HEK293T (cell line): Measurements from ENCODE around the gene ACBD3.

Source experiments
- CTCF ChIA-PET: fragments of 350-600 bp; formaldehyde crosslinking; extraction: SDS; loops from one replicate; lab custom pipeline; 2021; ENCODE audit warnings: antibody characterized with exemption, inconsistent platforms; lab: Yijun Ruan, JAX
- POLR2A ChIA-PET: fragments of 350-600 bp; formaldehyde crosslinking; extraction: SDS; loops from one replicate; lab custom pipeline; 2020; ENCODE audit warnings: antibody characterized with exemption, inconsistent platforms; lab: Yijun Ruan, JAX
- DNase-seq: peaks from one replicate; pipeline ENCODE4 v3.0.0; 2012; ENCODE audit warnings: mixed read lengths; ENCODE audit errors: extremely low spot score
- ARNT ChIP-seq: fragments of 450-650 bp; IDR thresholded peaks from 2 replicates; pipeline ENCODE4 v1.6.1; 2017; ENCODE audit warnings: mild to moderate bottlenecking
- BHLHE40 ChIP-seq: fragments of 450-650 bp; IDR thresholded peaks from 2 replicates; pipeline ENCODE4 v1.6.1; 2016; ENCODE audit warnings: mild to moderate bottlenecking, moderate library complexity, borderline replicate concordance
- CTBP1 ChIP-seq: fragments of 450-650 bp; IDR thresholded peaks from 2 replicates; pipeline ENCODE4 v1.6.1; 2016; ENCODE audit warnings: borderline replicate concordance
- ELF4 ChIP-seq: fragments of 450-650 bp; IDR thresholded peaks from 2 replicates; pipeline ENCODE4 v1.6.1; 2017; ENCODE audit warnings: antibody characterized with exemption
- FOXA1 ChIP-seq: fragments of 450-650 bp; IDR thresholded peaks from 2 replicates; pipeline ENCODE4 v1.6.1; 2016; ENCODE audit warnings: mild to moderate bottlenecking
- FOXK2 ChIP-seq: fragments of 450-650 bp; IDR thresholded peaks from 2 replicates; pipeline ENCODE4 v1.6.1; 2016; ENCODE audit warnings: mild to moderate bottlenecking
- FOXM1 ChIP-seq: fragments of 450-650 bp; IDR thresholded peaks from 2 replicates; pipeline ENCODE4 v1.6.1; 2017; ENCODE audit warnings: mild to moderate bottlenecking, borderline replicate concordance
- HDGF ChIP-seq: fragments of 450-650 bp; IDR thresholded peaks from 2 replicates; pipeline ENCODE4 v1.6.1; 2017; ENCODE audit warnings: antibody characterized with exemption, borderline replicate concordance
- L3MBTL2 ChIP-seq: fragments of 450-650 bp; conservative IDR thresholded peaks from 2 replicates; pipeline ENCODE4 v1.6.1; 2016; ENCODE audit warnings: mild to moderate bottlenecking
- LEF1 ChIP-seq: fragments of 450-650 bp; IDR thresholded peaks from 2 replicates; pipeline ENCODE4 v1.6.1; 2017; ENCODE audit warnings: mild to moderate bottlenecking, borderline replicate concordance
- NFRKB ChIP-seq: fragments of 450-650 bp; IDR thresholded peaks from 2 replicates; pipeline ENCODE4 v1.6.1; 2016; ENCODE audit warnings: mild to moderate bottlenecking, moderate library complexity
- SP1 ChIP-seq: fragments of 450-650 bp; IDR thresholded peaks from 2 replicates; pipeline ENCODE4 v1.6.1; 2017
- SUZ12 ChIP-seq: fragments of 450-650 bp; IDR thresholded peaks from 2 replicates; pipeline ENCODE4 v1.6.1; 2016; ENCODE audit warnings: mild to moderate bottlenecking
- TARDBP ChIP-seq: fragments of 450-650 bp; IDR thresholded peaks from 2 replicates; pipeline ENCODE4 v1.6.1; 2016
- ZNF384 ChIP-seq: fragments of 450-650 bp; IDR thresholded peaks from 2 replicates; pipeline ENCODE4 v1.6.1; 2016
- TF ChIP-seq, protein P1 (sequence below): fragments of 450-650 bp; IDR thresholded peaks from 2 replicates; pipeline ENCODE4 v1.6.1; 2016

The ACBD3 gene

DNA sequence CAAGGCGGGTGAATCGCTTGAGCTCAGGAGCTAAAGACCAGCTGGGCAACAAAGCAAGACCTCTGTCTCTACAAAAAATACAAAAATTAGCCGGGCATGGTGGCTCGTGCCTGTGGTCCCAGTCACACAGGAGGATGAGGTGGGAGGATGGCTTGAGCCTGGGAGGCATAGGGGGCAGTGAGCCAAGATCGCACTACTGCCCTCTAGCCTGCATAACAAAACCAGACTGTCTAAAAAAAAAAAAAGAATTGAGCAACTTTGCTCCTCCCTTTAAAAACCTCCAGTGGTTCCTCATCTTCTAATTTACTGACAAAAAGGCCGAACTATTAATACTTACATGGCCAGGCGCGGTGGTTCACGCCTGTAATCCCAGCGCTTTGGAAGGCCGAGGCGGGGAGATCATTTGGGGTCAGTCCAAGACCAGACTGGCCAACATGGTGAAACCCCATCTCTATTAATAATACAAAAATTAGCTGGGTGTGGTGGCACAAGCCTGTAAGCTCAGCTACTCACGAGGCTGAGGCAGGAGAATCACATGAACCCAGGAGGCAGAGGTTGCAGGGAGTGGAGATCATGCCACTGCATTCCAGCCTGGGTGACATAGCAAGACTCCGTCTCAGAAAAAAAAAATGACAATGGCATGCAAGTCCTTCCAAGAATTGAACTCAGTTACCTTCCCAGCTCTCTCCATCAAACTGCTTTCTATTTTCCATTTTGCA is 4.4 kb downstream of the ACBD3 start:
- peak; percentile 98 for TF ChIP-seq ZNF384
- TF ChIP-seq L3MBTL2: no peak
- ChIA-PET POLR2A (interaction anchor here (0.8 kb wide), 1 partner anchor 99 kb away, joined by 3 read pairs; no protein-coding TSS in a partner anchor), CTCF (interaction anchor here (0.6 to 1.4 kb wide), 9 partner anchors 9 to 151 kb away, joined by 3 to 8 read pairs (median 4); no protein-coding TSS in a partner anchor)
- peak; percentile 39 for DNase-seq

DNA sequence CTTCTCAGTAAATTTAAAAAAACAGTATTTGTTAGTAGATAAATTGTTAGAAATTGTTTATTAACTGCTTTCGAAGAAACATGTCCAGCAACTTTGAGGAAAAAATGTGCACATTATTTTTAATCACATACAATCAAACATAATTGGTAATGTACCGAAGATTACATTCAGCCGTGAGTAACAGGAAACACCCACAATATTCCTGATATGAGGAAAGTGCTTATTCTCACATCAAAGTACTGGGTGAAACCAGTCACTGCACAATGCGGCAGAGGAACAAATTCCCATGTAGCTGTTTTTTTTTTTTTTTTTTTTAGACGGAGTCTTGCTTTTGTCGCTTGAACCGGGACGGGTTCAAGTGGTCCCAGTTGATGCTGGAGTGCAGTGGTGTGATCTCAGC is 9.7 kb downstream of the ACBD3 start:
- DNase-seq: no peak
- CTCF ChIA-PET: interaction anchor here (0.7 kb wide), 1 partner anchor 229 kb away, joined by 3 read pairs; no protein-coding TSS in a partner anchor
- POLR2A ChIA-PET: no interaction called here
- TF ChIP-seq FOXK2 (no peak), TARDBP (no peak), ZNF384 (peak; percentile 20; the same call in 1 of the 2 replicates), FOXM1 (no peak), ARNT (no peak), NFRKB (no peak), SP1 (no peak), FOXA1 (no peak)

- CTCF ChIA-PET: no interaction called here
- no peak for DNase-seq
- TF ChIP-seq ELF4: no peak
- TF ChIP-seq SP1: no peak
- TF ChIP-seq SUZ12: no peak
- no peak for TF ChIP-seq TARDBP
- TF ChIP-seq HDGF: no peak
- TF ChIP-seq FOXM1: no peak
- no peak for TF ChIP-seq LEF1
- no peak for TF ChIP-seq ARNT
- TF ChIP-seq L3MBTL2: no peak
- TF ChIP-seq, protein P1, sequence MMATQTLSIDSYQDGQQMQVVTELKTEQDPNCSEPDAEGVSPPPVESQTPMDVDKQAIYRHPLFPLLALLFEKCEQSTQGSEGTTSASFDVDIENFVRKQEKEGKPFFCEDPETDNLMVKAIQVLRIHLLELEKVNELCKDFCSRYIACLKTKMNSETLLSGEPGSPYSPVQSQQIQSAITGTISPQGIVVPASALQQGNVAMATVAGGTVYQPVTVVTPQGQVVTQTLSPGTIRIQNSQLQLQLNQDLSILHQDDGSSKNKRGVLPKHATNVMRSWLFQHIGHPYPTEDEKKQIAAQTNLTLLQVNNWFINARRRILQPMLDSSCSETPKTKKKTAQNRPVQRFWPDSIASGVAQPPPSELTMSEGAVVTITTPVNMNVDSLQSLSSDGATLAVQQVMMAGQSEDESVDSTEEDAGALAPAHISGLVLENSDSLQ: no peak
- no peak for TF ChIP-seq BHLHE40
- no peak for TF ChIP-seq NFRKB
- POLR2A ChIA-PET: interaction anchor here (1.2 kb wide), 1 partner anchor 13 kb away, joined by 5 read pairs; no protein-coding TSS in a partner anchor
Measured at GRCh38 chr1:226172589-226172988, 14.0 kb downstream of the ACBD3 start.

- ChIA-PET POLR2A (interaction anchor here (1.2 kb wide), 1 partner anchor 38 kb away, joined by 3 read pairs; no protein-coding TSS in a partner anchor), CTCF (interaction anchor here (0.8 to 2.1 kb wide), 3 partner anchors 15 to 41 kb away, joined by 3 to 5 read pairs (median 4); no protein-coding TSS in a partner anchor)
- no peak for DNase-seq
- TF ChIP-seq ZNF384: no peak
- no peak for TF ChIP-seq NFRKB
- TF ChIP-seq CTBP1: no peak
- no peak for TF ChIP-seq FOXK2
- TF ChIP-seq L3MBTL2: no peak
- TF ChIP-seq SP1: no peak
- no peak for TF ChIP-seq SUZ12
- no peak for TF ChIP-seq FOXA1
- no peak for TF ChIP-seq TARDBP
- TF ChIP-seq, protein P1: no peak
- TF ChIP-seq HDGF: no peak
- TF ChIP-seq ARNT: no peak
- no peak for TF ChIP-seq FOXM1
Measured at GRCh38 chr1:226166341-226166740, 20.2 kb downstream of the ACBD3 start.

DNA sequence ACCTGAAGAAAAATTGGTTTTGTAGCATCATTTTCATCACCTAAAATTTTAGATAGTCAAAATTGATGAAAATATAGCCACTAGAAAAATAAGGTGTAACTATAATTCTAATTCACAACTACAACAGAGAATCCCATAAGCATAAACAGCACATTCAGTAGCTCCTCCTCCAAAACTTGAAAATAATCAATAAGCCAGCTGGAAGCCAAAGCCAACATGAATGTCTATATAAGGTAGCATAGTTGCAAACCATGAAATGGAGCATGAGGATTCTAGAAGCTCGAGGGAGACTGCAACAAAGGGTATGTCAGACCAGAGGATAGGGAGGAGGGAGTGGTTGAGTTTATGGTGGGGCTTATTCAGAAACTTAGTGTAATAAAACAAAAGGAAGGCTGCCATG is 22.4 kb downstream of the ACBD3 start:
- TF ChIP-seq TARDBP (no peak), ZNF384 (peak; percentile 31; the same call in 1 of the 2 replicates)
- CTCF ChIA-PET: interaction anchor here (1.2 kb wide), 1 partner anchor 38 kb away, joined by 5 read pairs; no protein-coding TSS in a partner anchor
- POLR2A ChIA-PET: no interaction called here
- DNase-seq: no peak

DNA sequence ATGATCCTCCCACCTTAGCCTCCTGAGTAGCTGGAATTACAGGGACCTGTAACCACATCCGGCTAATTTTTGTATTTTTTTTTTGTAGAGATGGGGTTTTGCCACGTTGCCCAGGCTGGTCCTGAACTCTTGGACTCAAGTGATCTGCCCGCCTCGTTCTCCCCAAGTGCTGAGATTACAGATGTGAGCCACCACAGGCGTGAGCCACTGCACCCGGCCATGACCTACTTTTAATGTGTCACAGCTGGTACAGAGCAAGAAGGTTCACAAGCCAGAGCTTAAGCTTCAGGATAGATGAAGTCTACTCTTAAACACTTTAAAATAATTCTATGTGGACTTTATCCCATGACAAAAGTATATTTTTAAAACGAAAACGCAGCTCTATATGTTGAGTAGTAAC is 23.6 kb downstream of the ACBD3 start:
- TF ChIP-seq L3MBTL2 (no peak), SP1 (no peak), CTBP1 (no peak), ELF4 (no peak), BHLHE40 (no peak), LEF1 (no peak)
- TF ChIP-seq, protein P1: no peak
- CTCF ChIA-PET: no interaction called here

DNA sequence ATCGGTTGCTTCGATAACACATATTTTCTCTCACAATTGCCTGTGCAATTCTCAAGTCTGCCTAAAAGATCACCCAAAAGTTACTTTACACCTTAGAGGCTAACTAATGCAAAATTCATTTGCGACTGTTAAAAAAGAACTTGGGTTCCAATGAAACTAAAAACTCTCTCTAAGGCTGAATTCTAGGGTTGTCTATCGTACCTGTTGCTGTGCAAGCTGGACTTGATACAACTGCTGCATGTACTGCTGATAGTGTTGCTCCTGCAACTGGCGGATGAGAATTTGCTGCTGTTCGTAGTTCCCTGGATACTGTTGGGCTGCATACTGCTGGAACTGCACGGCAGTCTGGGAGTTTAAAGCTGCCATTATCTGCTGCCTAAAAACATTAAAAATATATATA is 27.6 kb downstream of the ACBD3 start:
- ChIA-PET POLR2A (no interaction called here), CTCF (no interaction called here)
- no peak for DNase-seq
- TF ChIP-seq L3MBTL2: no peak

More for the DNA sequence above, 23.6 kb downstream of the ACBD3 start:
- POLR2A ChIA-PET: no interaction called here
- no peak for DNase-seq
